GM21723 (cell line): ENCODE data around the gene NCAPD3.
"Not testable (repeated sequence)": the region's sequence is repeated elsewhere in the genome, so short reads cannot be mapped to it uniquely, and the experiment has no call there.

Experiments used
- ATAC-seq: cut with Tn5 transposase; IDR thresholded peaks from one replicate; pipeline ENCODE4 v1.9.1; 2021; ENCODE audit warnings: mild to moderate bottlenecking, moderate library complexity; ENCODE audit not compliant: unreplicated experiment

NCAPD3 gene

GRCh38 chr11:134226806-134227325 lies 3.1 kb upstream of the NCAPD3 start:
- ATAC-seq, result no peak

DNA sequence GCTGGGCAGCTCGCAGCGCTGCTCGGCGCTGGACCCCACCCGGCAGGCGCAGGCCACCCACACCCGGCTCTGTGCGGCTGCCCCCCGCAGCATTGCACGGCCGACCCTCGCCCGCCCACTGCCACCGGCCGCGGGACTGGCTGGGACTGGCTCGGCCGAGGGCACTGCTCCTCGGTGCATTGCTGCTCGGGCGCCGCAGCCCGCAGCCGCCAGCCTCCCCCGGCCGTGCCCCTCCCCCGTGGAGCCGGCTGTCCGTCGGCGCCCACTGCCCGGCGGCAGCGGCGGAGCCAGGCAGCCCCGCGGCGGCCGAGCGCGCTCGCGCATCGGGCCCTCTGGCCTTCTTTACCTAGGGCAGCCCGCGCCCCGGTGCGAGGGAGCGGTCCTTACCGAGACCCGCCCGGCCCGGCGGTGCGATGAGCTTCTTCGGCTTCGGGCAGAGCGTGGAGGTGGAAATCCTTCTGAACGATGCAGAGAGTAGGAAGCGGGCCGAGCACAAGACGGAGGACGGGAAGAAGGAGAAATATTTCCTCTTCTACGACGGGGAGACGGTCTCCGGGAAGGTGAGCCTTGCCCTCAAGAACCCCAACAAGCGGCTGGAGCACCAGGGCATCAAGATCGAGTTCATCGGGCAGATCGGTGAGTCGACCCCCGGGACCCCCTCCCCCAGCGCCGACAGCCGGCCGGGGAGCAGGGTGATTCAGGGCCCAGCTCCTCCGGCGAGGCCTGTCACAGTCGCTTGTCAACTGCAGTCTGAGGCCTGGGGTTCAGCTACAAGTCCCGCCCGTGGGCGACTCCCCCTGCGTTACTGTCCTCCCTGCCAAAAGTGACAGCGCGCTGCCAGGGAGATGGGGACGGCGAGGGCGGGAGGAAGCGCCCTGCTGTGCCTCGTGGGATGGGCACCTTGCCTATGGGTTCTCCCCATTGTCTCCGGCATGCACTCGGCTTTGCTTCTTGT lies 1.2 kb upstream of the NCAPD3 start:
- ATAC-seq, result peak; percentile 25

- ATAC-seq, result no peak
Measured at GRCh38 chr11:134223121-134223520, 646 bp downstream of the NCAPD3 start.

DNA sequence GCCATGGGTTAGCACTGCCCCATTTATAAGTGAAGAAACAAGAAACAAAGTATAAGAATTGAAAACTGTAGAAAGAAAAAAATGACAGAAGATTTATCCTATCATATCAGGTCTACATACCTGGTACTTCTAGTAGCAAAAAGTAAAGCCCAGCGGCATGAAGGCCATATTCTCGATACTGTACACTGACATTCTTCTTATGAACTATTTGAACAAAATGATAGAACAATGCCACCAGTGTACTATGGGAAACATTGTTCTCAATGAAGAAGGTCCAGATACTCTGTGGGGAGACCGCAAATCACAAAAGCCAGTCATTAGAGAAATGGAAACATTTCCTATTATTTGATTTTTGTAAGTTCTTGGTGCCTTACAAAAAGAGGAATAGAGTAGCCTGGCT lies 7.0 kb downstream of the NCAPD3 start:
- no peak for ATAC-seq

DNA sequence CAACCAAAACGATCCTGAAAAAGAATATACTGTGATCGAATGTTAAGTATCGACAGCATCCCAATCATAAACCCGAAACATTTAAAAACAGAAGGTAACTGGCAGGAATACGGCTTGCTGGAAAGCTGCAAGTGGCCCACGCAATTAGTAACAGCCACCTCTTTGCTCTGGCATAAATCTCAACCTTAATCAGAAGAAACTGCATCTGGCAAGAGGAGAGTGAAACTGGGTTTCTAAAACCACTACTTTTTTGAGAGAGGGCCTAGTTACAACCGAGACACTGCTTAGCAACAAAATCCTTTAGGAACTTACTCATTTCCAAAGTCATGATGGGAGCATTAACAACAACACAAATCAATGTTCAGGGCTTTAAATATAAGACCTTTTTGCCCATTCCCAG lies 7.9 kb downstream of the NCAPD3 start:
- no peak for ATAC-seq

GRCh38 chr11:134207538-134208239 lies 16.1 kb downstream of the NCAPD3 start:
- no peak for ATAC-seq

DNA sequence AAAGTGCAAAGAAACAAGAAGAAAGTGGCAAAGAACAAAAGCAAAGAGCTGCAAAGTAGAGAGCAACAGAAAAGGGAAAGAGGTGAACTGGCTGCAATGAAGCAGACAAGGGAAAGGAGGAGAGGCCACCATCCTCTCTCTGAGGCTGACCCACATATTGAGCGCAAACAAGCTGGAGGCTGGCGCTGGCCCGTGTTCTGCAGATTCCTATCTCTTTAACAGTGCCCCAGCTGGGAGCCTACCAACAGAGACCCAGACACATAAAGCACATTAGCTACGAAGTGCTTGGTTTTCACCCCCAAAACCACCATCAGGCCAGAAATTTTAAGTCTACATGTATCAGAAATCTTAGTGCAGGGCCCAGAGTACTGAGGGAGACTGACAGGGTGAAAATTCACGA lies 17.6 kb downstream of the NCAPD3 start:
- ATAC-seq, result no peak

GRCh38 chr11:134205729-134206128 lies 18.0 kb downstream of the NCAPD3 start:
- no peak for ATAC-seq

GRCh38 chr11:134202661-134203060 lies 21.1 kb downstream of the NCAPD3 start:
- ATAC-seq, result no peak

- ATAC-seq, result no peak
Measured at GRCh38 chr11:134200688-134201087, 23.1 kb downstream of the NCAPD3 start.

DNA sequence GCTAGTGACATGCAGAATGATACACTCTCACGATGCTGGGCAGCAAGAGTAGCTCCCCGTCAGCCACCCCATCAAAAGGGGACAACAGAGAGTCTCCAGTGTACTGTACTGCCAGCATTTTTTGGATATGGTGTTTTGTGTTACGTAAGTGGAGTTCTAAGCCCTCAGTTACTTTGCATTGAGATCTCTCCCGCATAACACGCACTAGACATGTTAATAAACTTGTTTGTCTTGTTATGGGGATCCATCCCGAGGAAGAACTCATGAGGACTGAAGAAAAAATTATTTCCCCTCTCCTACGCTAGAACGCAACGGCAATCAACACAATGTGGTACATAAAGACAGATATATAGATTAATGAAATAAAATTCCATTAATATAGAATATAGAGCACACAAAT lies 24.2 kb downstream of the NCAPD3 start:
- ATAC-seq, result no peak

DNA sequence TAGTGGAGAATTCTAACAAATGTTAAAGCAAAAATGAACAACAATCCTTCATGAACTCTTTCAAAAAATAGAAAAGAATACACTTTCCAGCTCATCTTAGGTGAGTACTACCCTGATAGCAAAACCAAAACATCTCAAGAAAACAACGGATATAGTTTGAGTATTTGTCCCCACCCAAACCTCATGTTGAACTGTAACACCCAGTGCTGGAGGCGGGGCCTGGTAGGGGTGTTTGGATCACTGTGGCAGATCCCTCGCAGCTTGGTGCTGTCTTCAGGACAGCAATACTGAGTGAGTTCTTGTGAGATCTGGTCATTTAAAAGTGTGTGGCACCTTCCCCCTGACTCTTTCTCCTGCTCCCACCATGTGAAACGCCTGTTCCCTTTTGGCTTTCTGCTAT lies 27.0 kb downstream of the NCAPD3 start:
- no peak for ATAC-seq

DNA sequence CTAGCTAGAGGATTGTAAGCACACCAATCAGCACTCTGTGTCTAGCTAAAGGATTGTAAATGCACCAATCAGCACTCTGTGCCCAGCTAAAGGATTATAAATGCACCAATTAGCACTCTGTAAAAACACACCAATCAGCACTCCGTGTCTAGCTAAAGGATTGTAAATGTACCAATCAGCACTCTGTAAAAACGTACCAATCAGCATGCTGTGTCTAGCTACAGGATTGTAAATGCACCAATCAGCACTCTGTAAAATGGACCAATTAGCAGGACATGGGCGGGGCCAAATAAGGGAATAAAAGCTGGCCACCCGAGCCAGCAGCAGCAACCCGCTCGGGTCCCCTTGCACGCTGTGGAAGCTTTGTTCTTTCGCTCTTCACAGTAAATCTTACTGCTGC lies 35.7 kb downstream of the NCAPD3 start:
- ATAC-seq, result not testable (repeated sequence)

DNA sequence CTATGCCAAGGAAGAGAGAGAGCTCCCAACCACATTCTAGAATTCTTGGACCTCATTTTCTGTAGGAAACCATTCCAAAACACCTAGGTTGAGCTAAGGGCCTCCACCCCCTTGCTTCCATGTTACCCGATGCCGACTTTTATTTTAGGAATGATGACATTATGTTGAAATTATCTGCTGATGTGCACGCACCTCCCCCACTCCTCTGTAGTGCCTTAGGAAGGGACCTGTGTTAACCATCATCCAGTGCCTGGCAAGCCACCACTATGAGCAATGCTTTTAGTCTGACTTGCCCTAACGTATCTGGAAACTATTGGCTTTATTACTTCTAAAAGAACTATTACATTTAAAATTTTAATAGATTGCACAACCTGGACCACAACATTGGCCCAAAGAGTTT lies 42.1 kb downstream of the NCAPD3 start:
- no peak for ATAC-seq

DNA sequence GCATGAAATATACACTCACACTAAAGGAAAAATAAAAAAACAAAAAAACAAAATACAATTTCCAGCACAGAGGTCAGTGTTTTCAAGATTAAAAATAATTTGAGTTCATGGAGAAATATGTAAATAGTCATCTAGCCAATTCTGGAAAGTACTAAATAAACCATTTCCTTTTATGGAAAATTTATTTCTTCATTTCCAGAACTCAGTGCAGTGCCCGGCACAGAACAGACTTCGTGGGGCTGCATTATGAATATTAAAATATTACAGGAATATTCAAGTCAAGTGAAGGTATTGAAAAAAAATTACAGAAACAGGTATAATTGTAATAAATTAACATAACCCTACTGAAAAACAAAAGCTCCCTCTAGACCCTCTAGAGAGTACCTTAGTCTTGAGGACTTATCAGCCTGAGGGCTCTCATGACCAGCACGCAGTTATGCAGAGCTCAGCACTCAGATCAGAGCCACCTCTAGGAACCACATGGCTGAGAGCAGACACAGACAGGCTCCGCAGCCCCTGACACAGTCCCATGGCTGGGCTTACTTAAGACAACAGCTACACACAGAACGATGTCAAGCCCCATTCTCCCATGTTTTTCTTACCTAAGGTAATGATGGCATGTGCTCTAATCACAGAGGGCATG lies 45.6 kb downstream of the NCAPD3 start:
- ATAC-seq, result no peak

GRCh38 chr11:134176284-134176683 lies 47.5 kb downstream of the NCAPD3 start:
- ATAC-seq, result no peak

DNA sequence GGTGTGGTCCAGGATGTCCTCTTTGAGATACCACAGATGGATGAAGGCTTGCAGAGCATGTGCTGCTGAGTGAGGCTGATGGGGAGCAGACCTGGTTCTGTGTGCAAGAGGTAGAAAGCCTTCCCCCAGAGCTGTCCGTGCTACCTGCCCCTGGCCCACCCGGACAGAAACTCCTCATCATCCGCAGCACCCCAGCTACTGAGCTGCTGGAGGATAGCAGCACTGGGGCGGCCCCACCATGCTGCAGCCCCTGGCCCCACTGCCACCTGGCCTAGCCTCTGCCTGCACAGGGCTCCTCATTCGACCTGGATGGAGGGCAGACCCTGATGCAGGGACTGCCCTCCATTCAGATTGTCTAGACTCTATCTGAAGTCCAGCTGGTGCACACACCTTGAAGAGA lies 50.5 kb downstream of the NCAPD3 start:
- no peak for ATAC-seq

GRCh38 chr11:134171951-134172350 lies 51.8 kb downstream of the NCAPD3 start:
- no peak for ATAC-seq

- ATAC-seq, result no peak
Measured at GRCh38 chr11:134170919-134171281, 52.9 kb downstream of the NCAPD3 start.

GRCh38 chr11:134170177-134170918 lies 53.4 kb downstream of the NCAPD3 start:
- ATAC-seq, result no peak
